H1 (cell line): ENCODE results near the gene PLAA. TPM values are rescaled to one million over a fixed set of nuclear protein-coding genes. Genes with fewer than 3 reads are reported as not detected.

Experiments
- CTCF ChIA-PET: fragments of 300-600 bp; sonication (Branson Sonifier 250); formaldehyde crosslinking; loops from one replicate; lab custom pipeline; 2021; ENCODE audit not compliant: partially characterized antibody; lab: Charles Lee
- POLR2A ChIA-PET: fragments of 300-600 bp; sonication (Branson Sonifier 250); formaldehyde crosslinking; loops from one replicate; lab custom pipeline; 2021; ENCODE audit warnings: inconsistent platforms; ENCODE audit not compliant: partially characterized antibody; lab: Charles Lee
- DNase-seq, 2 experiments: peaks; one replicate each; pipeline versions ENCODE4 v3.0.0 to v3.0.0-alpha.2; 2010 to 2022; ENCODE audit warnings: low spot score in 2 of 2, low read depth in 1 of 2, mixed read lengths in 1 of 2
- FAIRE-seq: peaks from 2 replicates; lab custom pipeline; 2011; peaks lifted over from hg19 to GRCh38; lab: Jason Lieb, UNC
- H2AFZ ChIP-seq: 2 replicates; pipeline ENCODE4 v1.8.1; 2012; ENCODE audit warnings: low read length, inconsistent platforms
- H2AK5ac ChIP-seq: 2 replicates; pipeline ENCODE4 v1.6.1; 2013; ENCODE audit warnings: low read depth, low read length
- H2BK120ac ChIP-seq: replicated peaks from 2 replicates; pipeline ENCODE3; 2013; ENCODE audit warnings: low read depth, low read length, inconsistent platforms
- H2BK12ac ChIP-seq: 2 replicates; pipeline ENCODE4 v1.6.1; 2013; ENCODE audit warnings: low read depth, low read length
- H2BK15ac ChIP-seq: 2 replicates; pipeline ENCODE4 v1.6.1; 2013; ENCODE audit warnings: low read length
- H2BK20ac ChIP-seq: 2 replicates; pipeline ENCODE4 v1.6.1; 2013; ENCODE audit warnings: low read length
- H2BK5ac ChIP-seq: 2 replicates; pipeline ENCODE4 v1.6.1; 2013; ENCODE audit warnings: low read depth, low read length
- H3K14ac ChIP-seq: 2 replicates; pipeline ENCODE4 v1.6.1; 2013; ENCODE audit warnings: inconsistent platforms; ENCODE audit not compliant: insufficient read length
- H3K18ac ChIP-seq: 2 replicates; pipeline ENCODE4 v1.6.1; 2013; ENCODE audit warnings: low read length; ENCODE audit errors: extremely low read depth
- H3K23ac ChIP-seq: 2 replicates; pipeline ENCODE4 v1.6.1; 2013; ENCODE audit warnings: inconsistent platforms; ENCODE audit not compliant: insufficient read length
- H3K23me2 ChIP-seq: 2 replicates; pipeline ENCODE4 v1.6.1; 2013; ENCODE audit warnings: low read depth, low read length
- H3K27ac ChIP-seq: 2 replicates; pipeline ENCODE4 v1.6.1; 2011; ENCODE audit warnings: low read depth, low read length, inconsistent platforms
- H3K27me3 ChIP-seq, 4 experiments: replicated peaks in 1 of 4; 1 replicate in 1 of 4; 2 replicates in 3 of 4; pipeline versions ENCODE4 v1.6.1 to v1.8.1; 2011 to 2013; ENCODE audit warnings: low read length in 3 of 4, mild to moderate bottlenecking in 3 of 4, inconsistent platforms in 2 of 4, mixed read lengths in 2 of 4, moderate library complexity in 1 of 4; ENCODE audit not compliant: control insufficient read depth in 3 of 4, insufficient read depth in 3 of 4; ENCODE audit errors: extremely low read depth in 1 of 4
- H3K36me3 ChIP-seq, 4 experiments: 2 replicates each; pipeline versions ENCODE4 v1.6.1 to v1.8.1; 2011 to 2013; ENCODE audit warnings: mild to moderate bottlenecking in 4 of 4, low read length in 3 of 4, moderate library complexity in 2 of 4, control low read depth in 1 of 4, inconsistent platforms in 1 of 4; ENCODE audit not compliant: insufficient read depth in 4 of 4, control insufficient read depth in 2 of 4
- H3K4ac ChIP-seq: replicated peaks from 2 replicates; pipeline ENCODE3; 2013; ENCODE audit warnings: low read length, low read depth, mixed read lengths, inconsistent platforms; ENCODE audit not compliant: insufficient read length
- H3K4me1 ChIP-seq, 4 experiments: replicated peaks in 1 of 4; 1 replicate in 1 of 4; 2 replicates in 3 of 4; pipeline versions ENCODE4 v1.6.1 to v1.8.1; 2011 to 2013; ENCODE audit warnings: low read length in 3 of 4, inconsistent platforms in 2 of 4, mixed read lengths in 1 of 4; ENCODE audit not compliant: insufficient read depth in 4 of 4, control insufficient read depth in 3 of 4
- H3K4me2 ChIP-seq, 2 experiments: 2 replicates each; pipeline versions ENCODE4 v1.6.1 to v1.8.1; 2011 to 2013; ENCODE audit warnings: low read depth in 2 of 2, low read length in 2 of 2, control low read depth in 1 of 2, inconsistent platforms in 1 of 2, mild to moderate bottlenecking in 1 of 2; ENCODE audit not compliant: insufficient read depth in 1 of 2
- H3K4me3 ChIP-seq, 4 experiments: fragments of 200-600, 300-600 bp in 1 of 4; sonication (generic), shearing (Covaris generic), sonication (Bioruptor Twin) in 1 of 4; 2 replicates each; pipeline versions ENCODE4 v1.5.1 to v1.8.1; 2011 to 2016; ENCODE audit warnings: low read length in 4 of 4, low read depth in 3 of 4, control low read depth in 2 of 4, inconsistent platforms in 2 of 4, mild to moderate bottlenecking in 2 of 4, mixed read lengths in 1 of 4, moderate library complexity in 1 of 4; ENCODE audit not compliant: insufficient read depth in 2 of 4; ENCODE audit errors: extremely low read depth in 1 of 4
- H3K56ac ChIP-seq: replicated peaks from 2 replicates; pipeline ENCODE3; 2013; ENCODE audit warnings: low read depth, mild to moderate bottlenecking, mixed read lengths, low read length, inconsistent platforms; ENCODE audit not compliant: insufficient read length
- H3K79me1 ChIP-seq: 2 replicates; pipeline ENCODE4 v1.6.1; 2013; ENCODE audit warnings: low read depth, low read length, control low read depth
- H3K79me2 ChIP-seq, 2 experiments: 2 replicates each; pipeline versions ENCODE4 v1.6.1 to v1.8.1; 2012 to 2013; ENCODE audit warnings: low read length in 2 of 2, mild to moderate bottlenecking in 2 of 2, inconsistent platforms in 1 of 2; ENCODE audit not compliant: insufficient read depth in 2 of 2, control insufficient read depth in 1 of 2
- H3K9ac ChIP-seq, 4 experiments: replicated peaks in 1 of 4; 1 replicate in 1 of 4; 2 replicates in 3 of 4; pipeline versions ENCODE4 v1.6.1 to v1.8.1; 2011 to 2013; ENCODE audit warnings: low read depth in 3 of 4, low read length in 3 of 4, control low read depth in 2 of 4, mild to moderate bottlenecking in 2 of 4, moderate library complexity in 2 of 4, inconsistent platforms in 1 of 4; ENCODE audit errors: extremely low read depth in 1 of 4
- H3K9me3 ChIP-seq, 2 experiments: 2 replicates each; pipeline versions ENCODE4 v1.6.1 to v1.8.1; 2012 to 2013; ENCODE audit warnings: mild to moderate bottlenecking in 2 of 2, moderate library complexity in 2 of 2, control low read depth in 1 of 2, inconsistent platforms in 1 of 2, low read depth in 1 of 2, low read length in 1 of 2, mixed read lengths in 1 of 2; ENCODE audit not compliant: insufficient read depth in 2 of 2
- H4K20me1 ChIP-seq, 2 experiments: replicated peaks in 1 of 2; 2 replicates each; pipeline versions ENCODE3 to v1.8.1; 2011 to 2013; ENCODE audit warnings: inconsistent platforms in 2 of 2, low read length in 2 of 2, mild to moderate bottlenecking in 1 of 2; ENCODE audit not compliant: insufficient read depth in 2 of 2, control insufficient read depth in 1 of 2
- H4K5ac ChIP-seq: 2 replicates; pipeline ENCODE4 v1.6.1; 2013; ENCODE audit warnings: low read length, low read depth, mixed read lengths, inconsistent platforms; ENCODE audit not compliant: insufficient read length
- H4K8ac ChIP-seq: 2 replicates; pipeline ENCODE4 v1.8.0; 2013; ENCODE audit warnings: mild to moderate bottlenecking, moderate library complexity, low read length, inconsistent platforms; ENCODE audit not compliant: insufficient read depth; ENCODE audit errors: extremely low read depth
- H4K91ac ChIP-seq: replicated peaks from 2 replicates; pipeline ENCODE3; 2013; ENCODE audit warnings: low read length, mixed read lengths, inconsistent platforms; ENCODE audit not compliant: insufficient read length
- CEBPB ChIP-seq: IDR thresholded peaks from 2 replicates; pipeline ENCODE4 v1.6.1; 2012; ENCODE audit warnings: low read depth, low read length
- CHD2 ChIP-seq: IDR thresholded peaks from 2 replicates; pipeline ENCODE4 v1.6.1; 2012; ENCODE audit warnings: low read length, improper control_type of control experiment
- HDAC6 ChIP-seq: IDR thresholded peaks from one replicate; pipeline ENCODE4 v1.7.1; 2012; ENCODE audit warnings: low read depth, mild to moderate bottlenecking, inconsistent platforms, low read length, moderate library complexity
- JUND ChIP-seq: IDR thresholded peaks from 2 replicates; pipeline ENCODE4 v1.6.1; 2011; ENCODE audit warnings: mild to moderate bottlenecking, improper control_type of control experiment, low read length
- TEAD4 ChIP-seq: IDR thresholded peaks from 2 replicates; pipeline ENCODE4 v1.6.1; 2012; ENCODE audit warnings: low read depth, low read length, inconsistent platforms, mixed read lengths
- WGBS, 2 experiments: shearing (Covaris generic) in 1 of 2; methylation state at CpG; one replicate each; pipeline versions ENCODE4 v1.1.6 to v1.1.7; 2013 to 2015; ENCODE audit warnings: low lambda C conversion rate in 2 of 2, mixed read lengths in 2 of 2, inconsistent platforms in 1 of 2, low coverage in 1 of 2, missing lambda C conversion rate in 1 of 2; ENCODE audit not compliant: insufficient replicate concordance in 2 of 2, insufficient coverage in 1 of 2, insufficient read length in 1 of 2; ENCODE audit errors: extremely low coverage in 1 of 2, missing lambda C conversion rate in 1 of 2; 5-methylcytosine and 5-hydroxymethylcytosine counted together
- polyA plus RNA-seq, 7 experiments: library from polyadenylated mRNA; depleted of rRNA in 3 of 7; stranded (reverse) in 5 of 7; unstranded in 2 of 7; fragments of >200 nt in 5 of 7; fragments of 200-250 nt in 2 of 7; gene quantifications; 1 replicate in 5 of 7; 2 replicates in 1 of 7; 4 replicates in 1 of 7; pipeline versions ENCODE4 v1.2.1 to v1.2.3, GENCODE V29; 2011 to 2013; ENCODE audit warnings: missing spikeins in 2 of 7, mixed read lengths in 2 of 7
- total RNA-seq: library from RNA; stranded (reverse); fragmentation: NEBNext Ultra II Directional; extraction: Animal tissue kit (Norgen Biotek cat#: 25700); gene quantifications from 2 replicates; pipeline ENCODE4 v1.2.1, GENCODE V29; 2021

PLAA gene
- total and polyA plus RNA-seq, 2 of the 8 experiments (the other 6 are each of a cell fraction or from before 2014, with no cell fraction given), result 19.2 to 64.2 TPM

- peaks cover 3% of the 10 kb centered on the region; the same call in 1 of the 2 replicates for H3K23me2 ChIP-seq
- FAIRE-seq (no peak), DNase-seq (no peak)
- H3K79me2 ChIP-seq, result peaks cover 17 to 21% of the 10 kb centered on the region in 2 experiments
- H3K9ac ChIP-seq, result peak overlapping the region in 1 of 4 experiments; percentile 34; a peak in 1 of 7 replicates
- H3K4me1 ChIP-seq, result peaks cover 0 to 1% (median 0%) of the 10 kb centered on the region in 4 experiments; a peak in 3 of 7 replicates
- H3K79me1 ChIP-seq, result peaks cover 3% of the 10 kb centered on the region; the same call in 1 of the 2 replicates
- no peak overlapping the region for H3K14ac ChIP-seq
- no peak overlapping the region for H4K8ac ChIP-seq
- H2BK120ac ChIP-seq, result no peak overlapping the region
- H4K20me1 ChIP-seq, result peaks cover 0 to 2% of the 10 kb centered on the region in 2 experiments
- H3K23ac ChIP-seq, result no peak overlapping the region
- no peak overlapping the region for H3K4me3 ChIP-seq
- no peak overlapping the region for H2BK5ac ChIP-seq
- TF ChIP-seq CEBPB, result no peak
- TF ChIP-seq HDAC6, result no peak
- no peak for TF ChIP-seq CHD2
- TF ChIP-seq TEAD4, result no peak
- no peak for TF ChIP-seq JUND
- CTCF ChIA-PET, result interaction anchor here (1.3 kb wide), 1 partner anchor 11 kb away, joined by 4 read pairs; no protein-coding TSS in a partner anchor
- H2BK15ac ChIP-seq, result no peak overlapping the region
- no peak overlapping the region for H3K27ac ChIP-seq
- H3K36me3 ChIP-seq, result no peaks in the 10 kb centered on the region
- H2AFZ ChIP-seq, result no peak overlapping the region
- no peak overlapping the region; the same call in 1 of the 2 replicates for H2BK12ac ChIP-seq
- no peaks in the 10 kb centered on the region for H3K9me3 ChIP-seq
- H3K4me2 ChIP-seq, result no peak overlapping the region
- no peak overlapping the region for H3K4ac ChIP-seq
- no peak overlapping the region for H4K5ac ChIP-seq
- POLR2A ChIA-PET, result interaction anchor here (1.3 kb wide), 1 partner anchor 26 kb away, joined by 4 read pairs; no protein-coding TSS in a partner anchor
- H3K27me3 ChIP-seq, result no peaks in the 10 kb centered on the region
- WGBS, 2 experiments, result 80% methylated on average over 6 of the region's 6 CpGs; no CpG with 5 or more reads in 1 of the 2 experiments
- no peak overlapping the region for H2AK5ac ChIP-seq
- H3K18ac ChIP-seq, result no peak overlapping the region
- no peak overlapping the region for H3K56ac ChIP-seq
- no peak overlapping the region for H2BK20ac ChIP-seq
- no peak overlapping the region for H4K91ac ChIP-seq
These were observed 2.6 kb upstream of the PLAA start for GRCh38 chr9:26949637-26950069.
